ENCODE data around the gene BEND6.

Gene BEND6

GRCh38 chr6:56954403-56955170 lies at the start of gene BEND6:
TSS of gene BEND6 (plus strand) at chr6:56955107. CDS start at chr6:56981811, 26,704 bp downstream.
- no peak for DNase-seq (ENCODE audit: extremely low read depth in 1 of 2, low read depth in 1 of 2)

GRCh38 chr6:56905378-56905777 lies 49.5 kb upstream of the BEND6 start:
- no peak for DNase-seq (ENCODE audit: extremely low read depth in 1 of 2, low read depth in 1 of 2)

- DNase-seq (ENCODE audit: extremely low read depth in 1 of 2, low read depth in 1 of 2): no peak
These were observed 48.2 kb upstream of the BEND6 start for GRCh38 chr6:56906752-56907151.

GRCh38 chr6:56909115-56909907 lies 45.6 kb upstream of the BEND6 start:
- DNase-seq (ENCODE audit: extremely low read depth in 1 of 2, low read depth in 1 of 2): no peak

- DNase-seq (ENCODE audit: extremely low read depth in 1 of 2, low read depth in 1 of 2): no peak
These were observed 43.1 kb upstream of the BEND6 start for GRCh38 chr6:56911847-56912246.

GRCh38 chr6:56913285-56914074 lies 41.4 kb upstream of the BEND6 start:
- DNase-seq (ENCODE audit: extremely low read depth in 1 of 2, low read depth in 1 of 2): no peak

GRCh38 chr6:56914798-56915658 lies 39.9 kb upstream of the BEND6 start:
- DNase-seq (ENCODE audit: extremely low read depth in 1 of 2, low read depth in 1 of 2): no peak

GRCh38 chr6:56915832-56916231 lies 39.1 kb upstream of the BEND6 start:
- no peak for DNase-seq (ENCODE audit: extremely low read depth in 1 of 2, low read depth in 1 of 2)

- no peak for DNase-seq (ENCODE audit: extremely low read depth in 1 of 2, low read depth in 1 of 2)
These were observed 37.9 kb upstream of the BEND6 start for GRCh38 chr6:56916849-56917551.

- DNase-seq (ENCODE audit: extremely low read depth in 1 of 2, low read depth in 1 of 2): no peak
These were observed 32.3 kb upstream of the BEND6 start for GRCh38 chr6:56922645-56923044.

- no peak for DNase-seq (ENCODE audit: extremely low read depth in 1 of 2, low read depth in 1 of 2)
These were observed 31.3 kb upstream of the BEND6 start for GRCh38 chr6:56923565-56923964.

GRCh38 chr6:56927538-56928453 lies 27.1 kb upstream of the BEND6 start:
- no peak for DNase-seq (ENCODE audit: extremely low read depth in 1 of 2, low read depth in 1 of 2)

- DNase-seq (ENCODE audit: extremely low read depth in 1 of 2, low read depth in 1 of 2): no peak
These were observed 24.1 kb upstream of the BEND6 start for GRCh38 chr6:56930846-56931245.

GRCh38 chr6:56932910-56933477 lies 21.9 kb upstream of the BEND6 start:
- DNase-seq (ENCODE audit: extremely low read depth in 1 of 2, low read depth in 1 of 2): no peak

- no peak for DNase-seq (ENCODE audit: extremely low read depth in 1 of 2, low read depth in 1 of 2)
These were observed 21.3 kb upstream of the BEND6 start for GRCh38 chr6:56933650-56934049.

- DNase-seq (ENCODE audit: extremely low read depth in 1 of 2, low read depth in 1 of 2): no peak
These were observed 20.0 kb upstream of the BEND6 start for GRCh38 chr6:56934876-56935275.

GRCh38 chr6:56936466-56936865 lies 18.4 kb upstream of the BEND6 start:
- DNase-seq (ENCODE audit: extremely low read depth in 1 of 2, low read depth in 1 of 2): no peak

- DNase-seq (ENCODE audit: extremely low read depth in 1 of 2, low read depth in 1 of 2): no peak
These were observed 16.2 kb upstream of the BEND6 start for GRCh38 chr6:56938649-56939191.

Measured in activated CD8-positive, alpha-beta memory T cell treated with anti-CD3 and anti-CD28 coated beads for 1 hour (primary cell).